ENCODE measurements around the gene PHRF1.

PHRF1 gene

GRCh38 chr11:605286-606129 is 29.2 kb downstream of the PHRF1 start:
- TF ChIP-seq, protein P1, sequence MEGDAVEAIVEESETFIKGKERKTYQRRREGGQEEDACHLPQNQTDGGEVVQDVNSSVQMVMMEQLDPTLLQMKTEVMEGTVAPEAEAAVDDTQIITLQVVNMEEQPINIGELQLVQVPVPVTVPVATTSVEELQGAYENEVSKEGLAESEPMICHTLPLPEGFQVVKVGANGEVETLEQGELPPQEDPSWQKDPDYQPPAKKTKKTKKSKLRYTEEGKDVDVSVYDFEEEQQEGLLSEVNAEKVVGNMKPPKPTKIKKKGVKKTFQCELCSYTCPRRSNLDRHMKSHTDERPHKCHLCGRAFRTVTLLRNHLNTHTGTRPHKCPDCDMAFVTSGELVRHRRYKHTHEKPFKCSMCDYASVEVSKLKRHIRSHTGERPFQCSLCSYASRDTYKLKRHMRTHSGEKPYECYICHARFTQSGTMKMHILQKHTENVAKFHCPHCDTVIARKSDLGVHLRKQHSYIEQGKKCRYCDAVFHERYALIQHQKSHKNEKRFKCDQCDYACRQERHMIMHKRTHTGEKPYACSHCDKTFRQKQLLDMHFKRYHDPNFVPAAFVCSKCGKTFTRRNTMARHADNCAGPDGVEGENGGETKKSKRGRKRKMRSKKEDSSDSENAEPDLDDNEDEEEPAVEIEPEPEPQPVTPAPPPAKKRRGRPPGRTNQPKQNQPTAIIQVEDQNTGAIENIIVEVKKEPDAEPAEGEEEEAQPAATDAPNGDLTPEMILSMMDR (IDR thresholded peaks at IDR 0.05; ENCODE audit: control insufficient read depth, extremely low read depth, insufficient read depth): no peak
- no peak overlapping the region for H3K4me3 ChIP-seq (ENCODE audit: low read depth, low read length)
- DNase-seq (ENCODE audit: low read depth): no peak

- no peak overlapping the region for H3K4me3 ChIP-seq (ENCODE audit: low read depth, low read length)
- peak; percentile 85 for DNase-seq (ENCODE audit: low read depth)
- TF ChIP-seq, protein P1 (IDR thresholded peaks at IDR 0.05; ENCODE audit: control insufficient read depth, extremely low read depth, insufficient read depth): no peak
These were observed 30.0 kb downstream of the PHRF1 start for GRCh38 chr11:606245-606644.

DNA sequence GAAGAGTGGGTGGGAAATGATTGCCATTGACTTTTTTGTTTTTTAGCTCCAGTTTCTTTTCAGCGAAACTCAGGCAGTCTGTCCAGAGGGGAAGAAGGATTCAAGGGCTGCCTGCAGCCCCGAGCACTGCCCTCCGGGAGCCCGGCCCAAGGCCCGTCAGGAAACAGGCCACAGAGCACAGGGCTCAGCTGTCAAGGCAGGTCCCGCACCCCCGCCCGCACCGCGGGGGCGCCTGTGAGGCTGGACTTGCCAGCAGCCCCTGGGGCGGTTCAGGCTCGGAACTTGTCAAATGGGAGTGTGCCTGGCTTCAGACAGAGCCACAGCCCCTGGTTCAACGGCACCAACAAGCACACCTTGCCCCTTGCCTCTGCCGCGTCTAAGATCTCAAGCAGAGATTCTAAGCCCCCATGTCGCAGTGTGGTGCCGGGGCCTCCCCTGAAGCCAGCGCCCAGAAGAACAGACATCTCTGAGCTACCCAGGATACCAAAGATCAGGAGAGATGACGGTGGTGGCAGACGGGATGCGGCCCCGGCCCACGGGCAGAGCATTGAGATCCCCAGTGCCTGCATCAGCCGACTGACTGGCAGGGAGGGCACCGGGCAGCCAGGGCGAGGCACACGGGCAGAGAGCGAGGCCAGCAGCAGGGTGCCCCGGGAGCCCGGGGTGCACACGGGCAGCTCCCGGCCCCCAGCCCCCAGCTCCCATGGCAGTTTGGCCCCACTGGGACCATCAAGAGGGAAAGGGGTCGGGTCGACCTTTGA is 30.9 kb downstream of the PHRF1 start:
- TF ChIP-seq, protein P1 (IDR thresholded peaks at IDR 0.05; ENCODE audit: control insufficient read depth, extremely low read depth, insufficient read depth): no peak
- no peak overlapping the region for H3K4me3 ChIP-seq (ENCODE audit: low read depth, low read length)

GRCh38 chr11:607971-608659 is 31.8 kb downstream of the PHRF1 start:
- TF ChIP-seq, protein P1 (IDR thresholded peaks at IDR 0.05; ENCODE audit: control insufficient read depth, extremely low read depth, insufficient read depth): no peak
- DNase-seq (ENCODE audit: low read depth): no peak
- no peak overlapping the region for H3K4me3 ChIP-seq (ENCODE audit: low read depth, low read length)

More for the DNA sequence above, 30.9 kb downstream of the PHRF1 start:
- DNase-seq (ENCODE audit: low read depth): no peak

DNA sequence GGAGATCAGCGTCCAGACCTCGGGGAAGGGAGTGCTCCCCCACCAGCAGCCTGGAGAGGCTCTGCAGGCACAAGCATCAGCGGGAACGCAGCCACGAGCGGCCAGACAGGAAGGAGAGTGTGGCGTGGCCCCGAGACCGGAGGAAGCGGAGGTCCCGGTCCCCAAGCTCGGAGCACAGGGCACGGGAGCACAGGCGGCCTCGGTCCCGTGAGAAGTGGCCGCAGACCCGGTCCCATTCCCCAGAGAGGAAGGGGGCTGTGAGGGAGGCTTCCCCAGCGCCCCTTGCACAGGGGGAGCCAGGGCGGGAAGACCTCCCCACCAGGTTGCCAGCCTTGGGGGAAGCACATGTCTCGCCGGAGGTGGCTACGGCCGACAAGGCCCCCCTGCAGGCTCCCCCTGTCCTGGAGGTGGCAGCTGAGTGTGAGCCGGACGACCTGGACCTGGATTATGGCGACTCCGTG is 32.6 kb downstream of the PHRF1 start:
- DNase-seq (ENCODE audit: low read depth): no peak
- TF ChIP-seq, protein P1 (IDR thresholded peaks at IDR 0.05; ENCODE audit: control insufficient read depth, extremely low read depth, insufficient read depth): no peak
- no peak overlapping the region for H3K4me3 ChIP-seq (ENCODE audit: low read depth, low read length)

GRCh38 chr11:609341-609811 is 33.1 kb downstream of the PHRF1 start:
- TF ChIP-seq, protein P1 (IDR thresholded peaks at IDR 0.05; ENCODE audit: control insufficient read depth, extremely low read depth, insufficient read depth): no peak
- DNase-seq (ENCODE audit: low read depth): no peak
- H3K4me3 ChIP-seq (ENCODE audit: low read depth, low read length): no peak overlapping the region
